HFF-Myc (cell line): ENCODE measurements around the gene KATNIP.
A peak's percentile ranks its signal among the peaks of the same experiment; 100 is the strongest.

ENCODE experiments used
- DNase-seq: peaks from one replicate; pipeline ENCODE4 v3.0.0-alpha.2; 2011; ENCODE audit warnings: low read depth; ENCODE audit errors: extremely low read depth
- H3K4me3 ChIP-seq: replicated peaks from 2 replicates; pipeline ENCODE4 v1.5.1; 2011; ENCODE audit warnings: low read depth, mild to moderate bottlenecking, control low read depth, low read length
- TF ChIP-seq, protein P1 (sequence below): IDR thresholded peaks from 2 replicates; pipeline ENCODE4 v1.5.1; 2012; ENCODE audit warnings: mild to moderate bottlenecking, low read depth, low read length, control low read depth; ENCODE audit errors: missing control alignments

KATNIP gene

DNA sequence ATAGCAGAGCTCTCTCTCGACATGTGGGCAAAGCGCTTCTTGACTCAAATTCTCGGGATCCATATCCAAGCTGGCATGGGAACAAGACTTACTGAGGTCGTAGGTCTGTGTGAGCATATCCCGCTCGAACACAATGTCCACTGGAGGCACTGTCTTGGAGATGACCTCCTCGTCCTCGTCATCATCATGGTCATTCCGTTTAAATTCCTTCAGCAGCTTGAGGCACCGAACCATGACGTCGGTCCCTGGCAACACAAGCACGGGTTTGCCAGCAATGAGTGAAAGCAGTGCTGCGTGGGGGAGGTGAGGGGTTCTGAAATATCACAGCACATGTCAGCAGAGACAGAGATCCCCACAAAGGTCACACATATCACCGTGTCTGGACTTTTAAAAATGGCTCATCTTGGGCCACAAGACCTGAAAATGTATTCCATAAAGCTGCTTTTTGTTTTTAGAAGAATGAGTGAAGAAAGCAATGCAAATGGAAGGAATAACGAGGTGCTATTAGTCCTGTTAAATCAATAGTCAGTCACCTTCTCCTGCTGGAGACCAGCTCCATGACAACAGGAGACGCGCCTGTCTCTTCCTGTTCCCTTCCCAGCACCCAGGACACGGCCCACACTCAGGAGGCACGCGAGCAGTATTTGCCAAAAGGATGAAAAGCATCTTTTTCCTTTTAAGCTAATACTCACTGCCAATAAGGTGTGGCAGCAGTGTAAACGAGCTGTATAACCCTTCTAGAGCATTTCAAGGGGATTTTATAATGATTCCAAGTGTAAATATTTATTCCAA lies 38.1 kb upstream of the KATNIP start:
- no peak for DNase-seq
- TF ChIP-seq, protein P1, sequence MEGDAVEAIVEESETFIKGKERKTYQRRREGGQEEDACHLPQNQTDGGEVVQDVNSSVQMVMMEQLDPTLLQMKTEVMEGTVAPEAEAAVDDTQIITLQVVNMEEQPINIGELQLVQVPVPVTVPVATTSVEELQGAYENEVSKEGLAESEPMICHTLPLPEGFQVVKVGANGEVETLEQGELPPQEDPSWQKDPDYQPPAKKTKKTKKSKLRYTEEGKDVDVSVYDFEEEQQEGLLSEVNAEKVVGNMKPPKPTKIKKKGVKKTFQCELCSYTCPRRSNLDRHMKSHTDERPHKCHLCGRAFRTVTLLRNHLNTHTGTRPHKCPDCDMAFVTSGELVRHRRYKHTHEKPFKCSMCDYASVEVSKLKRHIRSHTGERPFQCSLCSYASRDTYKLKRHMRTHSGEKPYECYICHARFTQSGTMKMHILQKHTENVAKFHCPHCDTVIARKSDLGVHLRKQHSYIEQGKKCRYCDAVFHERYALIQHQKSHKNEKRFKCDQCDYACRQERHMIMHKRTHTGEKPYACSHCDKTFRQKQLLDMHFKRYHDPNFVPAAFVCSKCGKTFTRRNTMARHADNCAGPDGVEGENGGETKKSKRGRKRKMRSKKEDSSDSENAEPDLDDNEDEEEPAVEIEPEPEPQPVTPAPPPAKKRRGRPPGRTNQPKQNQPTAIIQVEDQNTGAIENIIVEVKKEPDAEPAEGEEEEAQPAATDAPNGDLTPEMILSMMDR, result no peak
- no peak overlapping the region for H3K4me3 ChIP-seq

DNA sequence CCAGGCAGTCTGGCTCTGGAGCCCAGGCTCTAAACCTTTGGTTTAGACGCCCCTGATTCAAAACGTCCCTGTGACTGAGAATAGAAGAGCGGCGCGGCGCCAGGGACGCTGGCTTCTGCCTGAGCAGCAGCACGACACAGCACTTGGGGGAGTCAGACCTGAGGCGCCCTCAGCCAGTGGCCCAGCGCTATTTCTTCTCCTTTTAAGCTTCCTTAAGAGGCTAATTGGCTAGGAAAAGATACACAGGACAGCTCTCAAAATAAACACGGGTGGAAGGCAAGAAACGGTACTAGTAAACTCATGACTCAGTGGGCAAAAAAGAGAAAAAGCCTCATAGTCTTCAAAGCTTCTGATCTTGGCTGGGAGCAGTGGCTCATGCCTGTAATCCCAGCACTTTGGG lies 35.1 kb upstream of the KATNIP start:
- TF ChIP-seq, protein P1, result no peak
- DNase-seq, result no peak
- no peak overlapping the region for H3K4me3 ChIP-seq

DNA sequence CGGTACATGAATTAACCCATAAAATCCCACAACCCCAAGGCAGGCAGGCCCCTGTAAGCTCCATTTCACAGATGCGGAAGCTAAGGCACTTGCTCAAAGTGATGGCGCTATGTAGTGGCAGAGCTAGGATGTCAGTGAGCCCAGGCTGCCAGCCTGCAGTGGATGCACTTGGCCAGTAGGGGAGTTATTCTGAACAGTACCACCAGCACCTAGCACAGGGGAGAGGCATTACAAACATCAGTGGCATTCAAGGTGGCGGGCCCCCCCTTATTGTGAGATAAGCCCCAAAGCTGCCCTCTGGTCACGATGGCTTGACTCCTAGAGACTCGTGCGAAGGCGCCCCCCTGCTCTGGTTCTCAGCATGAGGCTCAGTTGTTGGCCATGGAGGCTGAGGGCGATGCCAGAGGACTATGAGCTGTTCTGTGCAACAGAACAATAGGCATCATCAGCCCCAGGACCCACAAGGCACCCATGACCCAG lies 34.0 kb upstream of the KATNIP start:
- TF ChIP-seq, protein P1, result peak; percentile 66
- no peak overlapping the region for H3K4me3 ChIP-seq
- no peak for DNase-seq

DNA sequence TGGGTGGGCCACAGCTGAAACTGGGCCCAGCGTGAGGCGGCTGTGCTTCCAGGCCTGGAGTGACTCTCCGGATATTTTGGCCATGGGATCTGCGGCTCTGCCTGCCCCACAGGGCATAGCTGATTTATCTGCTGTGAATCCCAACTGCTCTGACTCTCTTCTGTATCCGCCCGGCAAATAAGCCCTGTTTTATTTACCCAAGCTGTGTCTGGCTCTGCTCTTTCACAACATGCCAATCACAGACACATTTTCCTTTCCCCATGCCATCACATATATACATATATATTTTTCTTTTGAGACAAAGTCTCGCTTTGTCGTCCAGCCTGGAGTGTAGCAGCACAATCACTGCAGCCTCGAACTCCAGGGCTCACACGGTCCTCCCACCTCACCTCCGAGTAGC lies 33.6 kb upstream of the KATNIP start:
- no peak overlapping the region for H3K4me3 ChIP-seq
- TF ChIP-seq, protein P1, result no peak
- no peak for DNase-seq

DNA sequence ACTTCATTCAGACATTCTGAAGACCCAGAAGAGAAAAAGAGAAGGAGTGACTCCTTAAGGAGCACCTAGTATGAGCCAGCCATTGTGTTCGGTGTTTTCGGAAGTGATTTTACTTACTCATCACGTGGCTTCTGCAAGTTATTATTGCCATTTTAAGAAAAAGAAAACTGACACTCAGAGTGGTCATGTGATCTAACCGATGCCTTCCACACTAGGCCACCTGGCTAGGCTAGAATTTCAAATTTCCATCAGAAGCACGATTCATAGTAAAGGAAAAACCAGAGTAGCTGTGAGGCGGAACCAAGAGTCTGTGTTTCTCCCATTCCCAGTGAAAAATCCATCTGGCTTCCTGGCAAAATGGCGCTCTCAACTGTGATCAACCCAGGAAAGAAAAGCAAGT lies 32.3 kb upstream of the KATNIP start:
- no peak overlapping the region for H3K4me3 ChIP-seq
- DNase-seq, result no peak
- TF ChIP-seq, protein P1, result no peak

DNA sequence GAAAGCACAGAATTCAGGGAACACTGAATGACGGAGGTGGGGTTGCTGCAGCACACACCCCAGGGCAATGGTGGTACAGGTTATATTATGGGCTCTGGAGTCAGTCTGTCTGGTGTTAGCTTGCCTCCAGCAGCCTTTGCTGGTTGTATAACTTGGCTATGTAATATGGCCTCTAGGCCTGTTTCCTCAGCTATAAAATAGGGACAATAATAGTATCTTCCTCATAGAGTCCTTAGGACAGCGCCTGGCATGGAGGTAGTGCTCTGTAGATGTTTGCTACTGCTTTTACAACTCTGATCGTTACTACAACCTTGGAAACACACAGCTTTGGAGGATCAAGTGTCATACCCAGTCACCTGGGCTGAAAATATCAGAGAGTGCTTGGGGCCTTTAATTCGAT lies 31.7 kb upstream of the KATNIP start:
- no peak for DNase-seq
- H3K4me3 ChIP-seq, result no peak overlapping the region
- TF ChIP-seq, protein P1, result no peak
